T-helper 9 cell (primary cell): ENCODE measurements around the gene GPD1L.
"Not testable (repeated sequence)": the region's sequence is repeated elsewhere in the genome, so short reads cannot be mapped to it uniquely, and the experiment has no call there.

ENCODE experiments used
- DNase-seq: peaks from one replicate; pipeline ENCODE4 v3.0.0-alpha.2; 2020

The GPD1L gene

GRCh38 chr3:32106929-32107362, 526 bp downstream of the GPD1L start:
- DNase-seq, result no peak

- not testable (repeated sequence) for DNase-seq
These were observed 1.8 kb downstream of the GPD1L start for GRCh38 chr3:32108224-32108623.

DNA sequence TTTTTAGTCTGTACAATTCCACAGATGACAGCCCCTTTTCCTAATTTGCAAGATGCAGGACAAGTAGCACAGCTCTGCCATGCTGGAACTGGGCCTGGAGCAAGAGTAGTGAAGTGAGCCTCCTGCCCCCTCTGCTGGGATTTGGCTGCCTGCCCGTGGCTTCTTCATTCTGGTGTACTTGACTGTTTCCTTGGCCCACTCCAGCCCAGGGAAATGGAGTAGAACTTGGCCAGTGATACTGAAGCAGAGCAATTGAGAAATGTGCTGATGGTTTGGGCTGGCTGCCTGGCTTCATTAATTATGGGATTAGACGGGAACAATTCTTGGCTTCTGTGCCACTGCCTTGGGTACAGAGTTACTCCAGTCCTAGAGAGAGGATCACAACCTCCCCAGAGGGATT, 2.8 kb downstream of the GPD1L start:
- DNase-seq, result no peak

DNA sequence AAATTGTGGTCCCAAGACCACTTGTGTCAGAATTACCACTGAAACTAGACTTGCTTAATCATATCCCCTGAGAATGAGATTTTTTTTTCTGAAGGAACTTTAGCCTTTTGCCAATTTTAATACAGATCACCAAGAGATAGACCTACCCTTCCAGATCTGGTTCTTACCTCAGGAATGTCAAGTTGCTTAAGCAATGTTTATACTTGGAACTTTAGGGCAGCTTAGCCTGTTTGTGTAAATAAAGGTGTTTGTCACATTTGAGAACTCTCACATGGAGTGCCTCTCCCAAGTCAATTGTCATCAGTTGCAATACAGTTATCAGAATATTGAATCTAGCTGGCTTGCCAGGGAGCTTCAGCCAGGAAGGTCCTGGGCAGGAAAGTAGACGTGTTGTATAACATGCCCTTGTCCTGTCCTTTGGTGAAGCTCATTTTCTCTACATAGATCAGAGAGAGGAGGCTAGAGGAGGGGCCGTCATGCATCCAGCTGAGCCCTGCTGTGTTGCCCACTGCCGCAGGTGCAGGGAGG, 3.9 kb downstream of the GPD1L start:
- DNase-seq, result no peak

DNA sequence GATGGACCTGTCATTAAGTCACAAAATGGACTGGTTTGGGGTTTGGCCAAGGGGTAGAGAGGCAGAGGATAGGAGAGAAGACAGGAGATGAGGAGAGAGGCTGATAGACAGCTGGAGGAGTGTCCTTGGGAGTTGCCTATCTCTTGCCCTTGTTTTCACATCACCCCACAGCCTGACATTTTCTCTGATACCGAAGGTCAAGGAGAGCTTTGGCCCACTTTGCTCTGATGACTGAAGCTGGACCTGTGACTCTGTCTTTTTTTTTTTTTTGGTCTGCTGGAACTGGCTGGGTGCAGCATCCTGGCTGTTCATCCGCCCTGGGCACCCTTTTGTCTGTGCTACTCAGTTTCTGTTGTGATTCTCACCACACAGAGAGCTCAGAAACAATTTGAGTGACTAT, 5.1 kb downstream of the GPD1L start:
- no peak for DNase-seq

GRCh38 chr3:32113566-32113965, 7.1 kb downstream of the GPD1L start:
- DNase-seq, result no peak

DNA sequence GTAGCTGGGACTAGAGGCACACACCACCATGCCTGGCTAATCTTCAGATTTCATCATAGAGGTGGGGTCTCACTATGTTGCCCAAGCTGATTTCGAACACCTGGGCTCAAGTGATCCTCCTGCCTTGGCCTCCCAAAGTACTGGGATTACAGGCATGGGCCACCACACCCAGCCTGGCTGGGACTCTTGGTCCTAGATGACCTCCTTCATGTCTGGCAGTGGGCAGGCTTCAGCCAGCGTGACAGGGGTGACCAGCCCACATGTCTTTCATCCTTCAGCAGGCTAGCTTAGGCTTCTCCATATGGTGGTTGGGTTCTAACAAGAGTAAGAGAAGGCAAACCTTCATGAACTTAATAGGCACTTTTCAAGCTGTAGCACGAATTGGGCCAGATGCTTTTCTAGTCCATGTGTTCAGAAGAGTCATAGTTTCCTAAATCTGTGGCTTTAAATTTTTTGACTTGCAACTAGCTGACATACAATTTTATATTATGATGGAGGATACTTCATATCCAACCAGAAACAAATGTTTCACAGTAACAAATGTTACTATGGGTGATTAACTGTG, 7.6 kb downstream of the GPD1L start:
- DNase-seq, result no peak

GRCh38 chr3:32114546-32115386, 8.3 kb downstream of the GPD1L start:
- DNase-seq, result peak; percentile 43

DNA sequence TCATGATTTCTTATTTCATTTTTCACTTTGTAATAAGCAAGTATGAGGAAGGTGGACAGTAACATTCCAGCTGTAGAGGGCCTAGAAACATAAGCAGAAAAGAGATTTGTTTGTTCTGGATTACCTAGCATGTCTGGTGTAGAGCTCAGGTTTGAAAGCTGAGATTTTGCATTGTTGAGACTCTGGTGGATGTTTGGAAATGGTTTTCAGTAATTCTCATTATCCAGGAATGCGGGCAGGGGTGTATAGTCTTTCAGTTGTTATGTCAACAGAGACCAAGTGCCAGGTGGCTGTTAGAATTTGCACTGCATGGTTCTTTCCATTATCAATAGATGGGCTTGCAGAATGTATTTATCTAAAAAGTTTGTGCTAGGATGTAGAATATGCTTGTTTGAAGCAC, 10.9 kb downstream of the GPD1L start:
- DNase-seq, result no peak

DNA sequence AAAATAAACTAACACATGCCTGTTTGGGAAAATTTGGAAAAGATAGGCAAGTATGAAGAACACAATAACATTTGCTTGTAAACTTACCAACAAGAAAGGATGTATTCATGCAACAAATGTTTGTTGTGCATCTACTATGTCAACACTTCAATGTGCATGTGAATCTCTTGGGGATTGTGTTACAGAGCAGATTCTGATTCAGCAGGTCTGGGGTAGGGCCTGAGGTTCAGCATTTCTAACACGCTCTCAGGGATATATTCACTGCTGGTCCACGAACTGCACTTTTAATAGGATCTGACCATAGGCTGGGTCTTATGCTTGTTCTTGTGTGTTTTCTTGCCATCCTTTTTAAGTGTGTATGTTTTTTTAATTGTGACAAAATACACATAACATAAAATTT, 11.8 kb downstream of the GPD1L start:
- DNase-seq, result no peak

DNA sequence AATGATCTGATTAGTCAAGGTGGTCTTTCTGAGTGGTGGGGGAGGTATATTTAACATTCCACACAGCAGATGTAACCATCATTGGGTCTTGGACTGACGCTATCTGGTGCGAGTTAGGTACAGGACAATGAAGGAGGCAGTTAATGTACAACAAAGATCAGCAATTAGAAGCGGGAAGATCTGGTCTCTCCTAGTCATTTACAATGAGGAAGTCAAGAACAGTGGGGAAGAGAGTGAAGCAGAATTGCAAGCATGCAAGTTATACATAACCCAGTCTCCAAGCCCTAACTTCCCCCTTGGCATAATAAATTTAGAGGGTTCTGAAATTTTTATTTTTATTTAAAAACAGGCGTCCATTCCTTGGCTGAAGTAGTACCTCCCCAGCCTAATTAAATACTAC, 14.1 kb downstream of the GPD1L start:
- no peak for DNase-seq

DNA sequence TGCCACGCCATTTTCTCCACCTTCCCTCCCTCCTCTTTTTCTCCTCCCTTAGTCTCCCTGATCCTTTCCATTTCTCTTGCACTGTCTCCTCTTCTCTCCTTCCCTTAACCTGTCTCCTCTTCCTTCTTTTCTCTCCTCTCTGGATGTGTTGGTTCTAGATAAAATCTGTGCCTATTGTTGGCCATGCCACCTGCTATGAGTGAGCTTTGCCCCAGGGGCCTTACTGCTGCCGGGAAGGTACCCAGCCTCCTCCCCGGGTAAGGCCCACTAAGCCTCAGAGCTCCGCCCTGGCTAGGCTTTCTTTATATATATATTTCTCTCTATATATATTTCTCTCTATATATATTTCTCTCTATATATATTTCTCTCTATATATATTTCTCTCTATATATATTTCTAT, 14.7 kb downstream of the GPD1L start:
- DNase-seq, result no peak

GRCh38 chr3:32123620-32124019, 17.2 kb downstream of the GPD1L start:
- DNase-seq, result no peak

DNA sequence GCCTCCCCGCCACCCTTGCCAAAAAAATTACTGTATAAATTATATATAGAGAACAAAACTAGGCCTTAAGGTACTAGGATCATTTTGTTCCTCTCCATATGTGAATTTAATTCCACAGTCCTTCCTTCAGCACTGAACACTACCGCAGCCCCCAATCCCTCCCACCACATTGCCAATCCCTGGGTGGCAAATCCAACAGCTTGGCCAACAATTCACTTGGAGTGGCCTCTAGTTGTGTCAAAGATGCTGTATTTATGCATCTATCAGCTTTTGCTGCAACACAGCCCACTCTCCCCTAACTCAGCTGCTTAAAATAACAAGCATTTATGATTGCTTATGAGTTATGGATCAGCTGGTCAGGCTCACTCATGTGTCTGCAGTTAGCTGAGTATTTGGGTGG, 18.6 kb downstream of the GPD1L start:
- DNase-seq, result no peak

DNA sequence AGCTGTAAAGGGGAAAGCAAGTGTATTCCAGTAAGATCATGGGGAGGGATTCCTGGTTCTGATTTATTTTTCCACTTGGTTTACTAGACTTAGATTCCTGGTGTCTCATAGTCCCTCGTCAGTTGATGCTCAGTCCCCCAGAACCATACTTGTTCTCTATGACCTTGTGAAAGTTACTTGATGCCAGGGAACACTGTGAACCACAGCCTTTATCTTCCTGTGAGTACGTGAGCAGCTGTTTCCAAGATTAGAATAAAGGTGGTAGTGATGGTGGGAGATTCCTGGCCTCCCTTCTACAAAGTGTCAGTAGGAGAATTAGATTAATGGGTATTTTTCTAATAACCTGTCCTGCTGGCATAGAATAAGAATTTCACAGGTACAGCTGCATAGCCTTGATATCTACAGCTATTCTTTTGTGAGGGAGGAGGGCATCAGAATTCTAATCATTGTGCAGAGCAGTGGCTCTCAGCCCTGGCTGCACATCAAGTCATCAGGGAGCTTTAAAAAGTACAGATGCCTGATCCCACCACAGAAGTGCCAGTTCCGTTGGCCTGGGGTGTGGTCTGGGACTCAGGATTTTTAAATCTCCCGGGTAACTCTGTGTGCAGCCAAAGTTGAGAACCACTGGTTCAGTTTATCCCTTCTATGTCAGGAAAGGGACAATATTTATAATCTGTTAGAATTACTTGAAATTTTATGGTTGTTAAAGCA, 20.0 kb downstream of the GPD1L start:
- DNase-seq, result no peak

DNA sequence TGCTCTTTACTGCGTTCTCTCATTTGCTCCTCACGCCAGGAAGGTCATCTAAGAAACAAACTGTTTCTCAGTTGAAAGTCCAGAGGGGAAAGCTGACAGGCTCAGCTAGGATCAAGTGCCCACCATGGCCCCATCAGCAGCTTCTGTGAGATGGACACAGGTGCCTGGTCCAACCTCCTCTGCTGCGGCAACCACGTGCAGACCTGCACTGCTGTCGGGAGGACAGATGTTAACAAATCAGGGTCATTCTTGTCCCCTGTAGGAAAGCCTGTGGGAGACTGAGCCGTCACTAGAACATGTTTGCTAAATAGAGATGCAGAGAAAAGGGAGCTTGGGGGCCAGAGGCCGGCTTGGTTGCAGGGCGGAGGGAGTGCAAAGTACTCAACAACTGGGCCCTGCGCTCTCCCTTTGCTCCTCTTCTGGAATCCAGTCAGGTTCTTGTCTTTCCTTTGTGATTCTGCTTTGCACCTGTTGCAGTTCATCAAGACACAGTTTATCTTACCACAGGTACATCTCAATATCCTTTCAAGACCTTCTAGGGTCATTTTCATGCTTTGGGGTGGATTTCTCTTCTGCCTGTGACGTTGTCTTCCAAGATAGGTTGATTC, 20.9 kb downstream of the GPD1L start:
- no peak for DNase-seq

DNA sequence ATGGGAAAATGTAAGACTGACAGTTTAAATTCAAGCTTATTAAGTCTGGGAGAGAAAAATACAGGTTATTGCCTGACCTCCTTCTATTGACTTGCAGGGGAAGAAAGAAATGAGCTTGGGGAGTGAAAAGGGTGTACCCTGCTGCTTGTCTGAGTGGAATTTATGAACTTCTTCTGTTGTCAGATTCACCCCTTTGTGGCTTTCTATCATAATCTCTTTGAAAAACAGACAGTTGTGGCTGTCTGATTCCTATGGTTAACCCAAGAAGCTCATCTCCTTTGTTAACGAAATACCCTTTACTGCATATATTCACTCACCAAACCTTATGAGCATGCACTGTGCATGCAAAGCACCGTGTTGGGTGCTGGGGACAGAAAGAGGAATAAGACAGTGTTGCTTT, 22.5 kb downstream of the GPD1L start:
- DNase-seq, result no peak

DNA sequence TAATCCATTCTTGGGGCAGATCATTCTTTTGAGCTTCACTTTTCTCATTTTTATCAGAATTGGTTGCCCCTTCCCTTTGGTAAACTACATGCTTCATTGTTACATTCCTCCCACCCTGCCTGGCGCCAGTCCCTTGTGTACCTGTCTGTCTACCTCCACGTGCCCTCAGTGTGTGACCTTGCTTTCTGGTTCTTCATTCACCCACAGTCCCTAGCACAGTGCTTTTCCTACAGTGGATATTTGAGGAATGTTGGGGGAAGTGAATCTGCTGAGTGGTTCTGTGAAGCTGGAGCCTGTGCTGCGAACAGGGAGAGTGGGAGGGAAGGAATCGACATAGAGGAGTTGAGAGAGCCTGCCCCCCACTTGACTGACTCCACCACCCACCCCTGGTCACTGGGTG, 23.4 kb downstream of the GPD1L start:
- no peak for DNase-seq

- DNase-seq, result no peak
These were observed 25.7 kb downstream of the GPD1L start for GRCh38 chr3:32132121-32132520.

DNA sequence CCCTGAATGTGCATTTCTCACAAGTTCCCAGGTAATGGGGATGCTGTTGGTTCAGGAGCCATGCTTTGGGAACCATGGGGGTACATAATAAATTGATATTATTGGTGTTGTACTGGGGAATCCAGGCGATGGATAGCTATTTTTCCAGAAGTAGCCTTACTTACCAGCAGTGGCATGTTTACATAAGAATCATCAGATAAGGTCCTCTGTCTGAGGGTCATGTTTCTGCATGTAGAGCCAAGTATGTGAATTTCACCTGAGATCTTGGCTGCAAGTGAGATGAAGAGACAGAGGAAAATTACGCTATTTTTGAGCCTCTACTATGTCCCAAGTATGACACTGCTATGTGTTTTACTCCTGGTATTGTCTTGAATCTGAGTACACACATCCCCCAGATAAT, 26.3 kb downstream of the GPD1L start:
- DNase-seq, result no peak

GRCh38 chr3:32136703-32137102, 30.3 kb downstream of the GPD1L start:
- no peak for DNase-seq

- DNase-seq, result no peak
These were observed 31.4 kb downstream of the GPD1L start for GRCh38 chr3:32137870-32138269.

DNA sequence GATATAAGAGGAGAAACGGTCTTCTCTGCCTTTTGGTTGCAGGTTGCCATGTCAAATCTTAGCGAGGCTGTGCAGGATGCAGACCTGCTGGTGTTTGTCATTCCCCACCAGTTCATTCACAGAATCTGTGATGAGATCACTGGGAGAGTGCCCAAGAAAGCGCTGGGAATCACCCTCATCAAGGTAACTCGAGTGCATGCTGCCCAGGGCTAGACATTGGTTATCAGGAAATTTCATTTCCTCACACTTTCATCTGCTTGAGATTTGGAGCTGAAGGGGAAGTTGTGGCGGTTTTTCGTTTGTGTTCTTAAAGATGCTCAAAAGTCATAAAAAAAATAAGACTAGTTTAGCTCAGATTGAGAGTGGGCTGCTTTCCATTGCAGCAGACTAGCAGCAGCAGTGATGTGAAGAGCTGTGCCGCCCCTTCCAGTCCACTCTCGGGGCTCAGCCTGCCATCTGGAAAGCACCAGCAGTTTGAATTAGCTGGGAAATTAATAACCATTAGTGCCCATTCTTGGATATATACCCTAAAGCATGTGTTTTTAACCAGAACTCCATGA, 32.2 kb downstream of the GPD1L start:
- DNase-seq, result no peak
